Adrenal gland (tissue), 12 donors: ENCODE data around the gene ENPP3. TPM values are rescaled to one million over a fixed set of nuclear protein-coding genes. Genes with fewer than 3 reads are reported as not detected.

ENCODE experiments used
- DNase-seq, 7 donors: peaks; one replicate each; pipeline ENCODE4 v3.0.0-alpha.2; 2019 to 2020
- H3K27ac ChIP-seq, 5 donors: fragments of 200-600 bp; sonication (generic) in 4 of 5; 1 replicate in 3 of 5; 2 replicates in 2 of 5; pipeline versions ENCODE4 v1.5.1 to v1.8.0; 2016 to 2020; ENCODE audit warnings: mild to moderate bottlenecking in 1 of 5
- H3K27me3 ChIP-seq: fragments of 200-600 bp; 2 replicates; pipeline ENCODE4 v1.8.0; 2021
- H3K36me3 ChIP-seq, 2 donors: fragments of 200-600 bp; replicated peaks in 1 of 2; 1 replicate in 1 of 2; 2 replicates in 1 of 2; pipeline versions ENCODE4 v1.5.1 to v1.8.0; 2018 to 2022
- H3K4me1 ChIP-seq, 2 donors: fragments of 200-600 bp; replicated peaks in 1 of 2; 1 replicate in 1 of 2; 2 replicates in 1 of 2; pipeline versions ENCODE4 v1.5.1 to v1.8.0; 2018 to 2021
- H3K4me3 ChIP-seq, 4 donors: fragments of 200-600 bp; sonication (generic) in 3 of 4; one replicate each; pipeline ENCODE4 v1.5.1; 2016 to 2018
- H3K9me3 ChIP-seq, 3 donors: fragments of 200-600 bp; sonication (generic) in 1 of 3; replicated peaks in 1 of 3; 1 replicate in 2 of 3; 2 replicates in 1 of 3; pipeline versions ENCODE4 v1.5.1 to v1.8.0; 2016 to 2021
- CTCF ChIP-seq, 6 experiments: fragments of 450-650 bp in 4 of 6; fragments of 200-600 bp in 2 of 6; sonication (generic) in 1 of 6; IDR thresholded peaks; 1 replicate in 5 of 6; 2 replicates in 1 of 6; pipeline versions ENCODE4 v1.5.1 to v1.8.0; 2016 to 2021; ENCODE audit warnings: antibody characterized with exemption in 6 of 6, mild to moderate bottlenecking in 2 of 6, moderate library complexity in 1 of 6
- POLR2A ChIP-seq, 2 donors: fragments of 450-650 bp; IDR thresholded peaks; one replicate each; pipeline ENCODE4 v1.6.1; 2017; ENCODE audit warnings: antibody characterized with exemption in 2 of 2, mild to moderate bottlenecking in 2 of 2, moderate library complexity in 1 of 2
- WGBS, 4 donors: extraction: QIAGEN DNeasy Blood & Tissue Kit in 2 of 4; methylation state at CpG; one replicate each; pipeline versions ENCODE4 v1.1.5 to v1.1.7; 2013 to 2017; 5-methylcytosine and 5-hydroxymethylcytosine counted together
- intact Hi-C, 2 donors: fragments of 100-400 bp; cut with DNase I; formaldehyde crosslinking; loops; one replicate each; pipeline versions ENCODE4 v1.14.1 to v1.15.0; 2022 to 2023
- polyA plus RNA-seq, 3 donors: library from polyadenylated mRNA; stranded (reverse); fragments of 200-250 nt in 2 of 3; fragments of 350-450 nt in 1 of 3; fragmentation: Illumina TruSeq in 1 of 3; extraction: RNeasy Lipid Tissue Mini Kit (QIAGEN cat#74804) in 1 of 3; gene quantifications; one replicate each; pipeline ENCODE4 v1.2.3, GENCODE V29; 2013 to 2014
- total RNA-seq, 9 donors: library from RNA; depleted of rRNA in 4 of 9; stranded (reverse); fragments of >200 nt in 4 of 9; fragments of 120-200 nt in 1 of 9; fragmentation: NEBNext Ultra II Directional in 1 of 9; extraction: Animal tissue kit (Norgen Biotek cat#: 25700) in 1 of 9; gene quantifications; one replicate each; pipeline versions ENCODE4 v1.1.0 to v1.2.4, GENCODE V29; 2013 to 2023
- donor health status: healthy with polysubstance abuse.
- donor health status: Bipolar disorder and iron deficiency.
- donor health status: DM: yes; HTN: yes; CAD: no.
- donor health status: DM: no; HTN: no; CAD: no.
- donor health status: DM: no; HTN: no; CAD: no.
- donor health status: DM: yes; HTN: yes; CAD: no.

The ENPP3 gene
- total and polyA plus RNA-seq, 12 donors, result 4.9 to 69.7 (median 11.8) TPM

DNA sequence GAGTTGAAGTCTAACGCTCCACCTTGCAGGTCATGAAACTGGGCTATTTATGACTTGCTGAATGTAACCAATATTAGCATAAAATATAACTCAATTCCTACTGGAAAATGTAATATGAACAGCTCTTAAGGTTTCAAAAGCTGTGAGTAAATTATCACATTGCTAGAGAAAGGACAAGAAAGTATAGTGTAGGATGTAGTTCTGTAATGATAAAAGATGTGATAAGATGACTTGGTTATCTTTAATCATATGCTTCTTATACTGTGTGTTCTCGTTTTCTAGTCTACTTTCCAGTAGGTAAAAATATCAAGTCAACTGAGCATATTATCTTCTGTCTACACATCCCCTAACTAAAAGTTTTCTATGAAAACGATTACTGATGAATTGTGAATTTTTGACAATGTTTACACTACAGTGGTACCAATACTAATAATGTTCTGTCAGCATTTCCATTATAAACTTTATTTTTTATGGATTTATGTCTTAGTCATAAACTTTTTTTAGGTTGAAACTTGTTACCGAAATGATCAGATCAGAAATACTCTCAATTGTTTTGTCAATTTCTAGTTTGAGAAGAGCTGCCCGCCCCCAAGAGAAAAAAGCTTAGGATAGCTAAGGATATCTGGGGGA, 23.7 kb upstream of the ENPP3 start:
- Histone ChIP-seq H3K27ac (no peak overlapping the region), H3K4me1 (no peaks in the 10 kb centered on the region), H3K27me3 (no peaks in the 10 kb centered on the region), H3K36me3 (peaks cover 0 to 78% of the 10 kb centered on the region in 2 donors), H3K4me3 (no peak overlapping the region), H3K9me3 (no peaks in the 10 kb centered on the region)
- intact Hi-C loops, result no loop called here
- no peak for DNase-seq
- TF ChIP-seq CTCF (IDR thresholded peaks at IDR 0.05) (no peak), POLR2A (IDR thresholded peaks at IDR 0.05) (no peak)
- WGBS, 4 donors, result 88 to 96% (median 91%) methylated on average over 5 of the region's 5 CpGs

- no peaks in the 10 kb centered on the region for H3K9me3 ChIP-seq
- H3K4me1 ChIP-seq, result no peaks in the 10 kb centered on the region
- no peak overlapping the region for H3K4me3 ChIP-seq
- 94 to 98% (median 98%) methylated on average over 4 of the region's 4 CpGs for WGBS, 4 donors
- no peak overlapping the region for H3K27ac ChIP-seq
- intact Hi-C loops, result no loop called here
- no peaks in the 10 kb centered on the region for H3K27me3 ChIP-seq
- DNase-seq, result no peak
- TF ChIP-seq CTCF (IDR thresholded peaks at IDR 0.05), result no peak
- no peak for TF ChIP-seq POLR2A (IDR thresholded peaks at IDR 0.05)
- peaks cover 0 to 79% of the 10 kb centered on the region in 2 donors for H3K36me3 ChIP-seq
Observed at GRCh38 chr6:131615275-131615674, 21.8 kb upstream of the ENPP3 start.

- intact Hi-C loops, result no loop called here
- peak; percentile 93 to 98 (median 96) for DNase-seq
- Histone ChIP-seq H3K27me3 (no peaks in the 10 kb centered on the region), H3K36me3 (peaks cover 0 to 16% of the 10 kb centered on the region in 2 donors), H3K9me3 (no peaks in the 10 kb centered on the region), H3K4me3 (peak within 1 kb of the TSS; percentile 56 to 89 (median 68)), H3K4me1 (peaks cover 7 to 20% of the 10 kb centered on the region in 2 donors), H3K27ac (peak within 1 kb of the TSS in 3 of 5 donors; percentile 63 to 77 (median 75))
- TF ChIP-seq POLR2A (IDR thresholded peaks at IDR 0.05) (peak; percentile 47 to 73), CTCF (IDR thresholded peaks at IDR 0.05) (peak; percentile 90 to 94 (median 92))
- WGBS, 4 donors, result 0 to 1% (median 0%) methylated on average over 41 to 53 of the region's 53 CpGs
Observed at GRCh38 chr6:131627724-131628682, 9.1 kb upstream of the ENPP3 start, which contains the start of gene MED23. Gene MED23 (minus strand): TSS chr6:131628242. CDS start chr6:131628049, 193 bp downstream.

DNA sequence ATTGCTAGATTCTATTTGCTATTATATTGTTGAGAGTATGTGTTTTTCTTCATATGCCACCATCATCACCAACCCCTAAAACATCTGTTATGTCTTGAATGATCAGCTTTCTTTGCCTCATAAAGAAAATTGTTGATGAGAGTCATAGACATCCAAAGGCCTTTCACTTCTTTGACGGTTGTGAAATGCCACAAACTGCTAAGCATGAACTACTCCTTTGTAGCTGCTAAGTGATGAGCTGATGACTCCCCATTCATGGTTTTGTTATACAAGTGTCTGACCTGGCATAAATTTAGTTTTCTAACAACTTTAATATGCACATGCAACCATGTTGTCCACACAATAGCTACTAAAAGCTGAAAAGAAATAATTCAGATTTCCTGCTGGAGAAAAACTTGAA, 8.4 kb upstream of the ENPP3 start:
- Histone ChIP-seq H3K4me1 (peaks cover 7 to 20% of the 10 kb centered on the region in 2 donors), H3K4me3 (peak overlapping the region in 1 of 4 donors; percentile 71), H3K27me3 (no peaks in the 10 kb centered on the region), H3K36me3 (peaks cover 0 to 8% of the 10 kb centered on the region in 2 donors), H3K27ac (peak overlapping the region in 2 of 5 donors; percentile 46 to 77), H3K9me3 (no peaks in the 10 kb centered on the region)
- intact Hi-C loops, result no loop called here
- WGBS, 4 donors, result 38 to 55% (median 45%) methylated on average over 1 of the region's 1 CpG
- DNase-seq, result no peak
- no peak for TF ChIP-seq CTCF (IDR thresholded peaks at IDR 0.05)
- TF ChIP-seq POLR2A (IDR thresholded peaks at IDR 0.05), result no peak
